HCT116 (cell line): Measurements from ENCODE around the gene TMC1. TPM values are rescaled to one million over a fixed set of nuclear protein-coding genes. Genes with fewer than 3 reads are reported as not detected.

ENCODE experiments used
- ATAC-seq: fragments of 200-7000 bp; cut with Tn5 transposase; 2 replicates; pipeline ENCODE4 v1.9.1; 2020; ENCODE audit warnings: mild to moderate bottlenecking, moderate library complexity
- BruUV-seq: library from RNA; stranded (reverse); fragments of 400-500 nt; replicated peaks from 2 replicates; lab custom pipeline; 2021; lab: Mats Ljungman, UMichigan
- CTCF ChIA-PET: fragments of 300-600 bp; sonication (Branson Sonifier 250); formaldehyde crosslinking; loops from one replicate; lab custom pipeline; 2021; ENCODE audit warnings: antibody characterized with exemption; lab: Charles Lee
- POLR2A ChIA-PET: fragments of 300-600, 350-600 bp; sonication (Branson Sonifier 250); formaldehyde crosslinking; loops from one replicate; lab custom pipeline; 2021; ENCODE audit warnings: antibody characterized with exemption; lab: Charles Lee
- RAD21 ChIA-PET, 2 experiments: fragments of 300-600 bp; sonication (Branson Sonifier 250); formaldehyde crosslinking; loops; one replicate each; lab custom pipeline; 2023; ENCODE audit warnings: low total read pairs in 2 of 2; ENCODE audit not compliant: uncharacterized antibody in 2 of 2, unreplicated experiment in 2 of 2, low non-redundant PET in 1 of 2; lab: Charles Lee
- DNase-seq: peaks from one replicate; pipeline ENCODE4 v3.0.0-alpha.2; 2010; ENCODE audit warnings: low read depth, low spot score
- H2AFZ ChIP-seq: fragments of 200-600 bp; shearing (Covaris generic), sonication (generic); 2 replicates; pipeline ENCODE4 v1.6.1; 2017; ENCODE audit warnings: low read depth, mixed run types, mixed read lengths, antibody characterized with exemption, low read length; ENCODE audit not compliant: poor library complexity, severe bottlenecking
- H3K27ac ChIP-seq: 2 replicates; pipeline ENCODE4 v1.5.1; 2012; ENCODE audit warnings: low read depth, low read length
- H3K27me3 ChIP-seq: fragments of 200-600 bp; sonication (generic); 2 replicates; pipeline ENCODE4 v1.6.1; 2016; ENCODE audit warnings: mixed run types, low read length, mixed read lengths; ENCODE audit not compliant: insufficient read depth
- H3K36me3 ChIP-seq, 2 experiments: fragments of 200-500 bp in 1 of 2; fragments of 200-600 bp in 1 of 2; sonication (Bioruptor generic) in 1 of 2; sonication (generic) in 1 of 2; 2 replicates each; pipeline versions ENCODE4 v1.5.1 to v1.6.1; 2014 to 2016; ENCODE audit warnings: low read length in 2 of 2, inconsistent platforms in 1 of 2, mixed read lengths in 1 of 2, mixed run types in 1 of 2; ENCODE audit not compliant: insufficient read depth in 2 of 2, control insufficient read depth in 1 of 2
- H3K4me1 ChIP-seq, 2 experiments: fragments of 200-600 bp in 1 of 2; sonication (generic) in 1 of 2; 2 replicates each; pipeline versions ENCODE4 v1.5.1 to v1.6.1; 2012 to 2017; ENCODE audit warnings: low read length in 2 of 2, inconsistent platforms in 1 of 2, mild to moderate bottlenecking in 1 of 2, mixed read lengths in 1 of 2, mixed run types in 1 of 2, moderate library complexity in 1 of 2; ENCODE audit not compliant: insufficient read depth in 2 of 2, control insufficient read depth in 1 of 2
- H3K4me2 ChIP-seq: fragments of 200-600 bp; sonication (generic); 2 replicates; pipeline ENCODE4 v1.6.1; 2017; ENCODE audit warnings: mixed run types, low read length, mixed read lengths
- H3K4me3 ChIP-seq, 2 experiments: fragments of 200-600 bp in 1 of 2; sonication (generic) in 1 of 2; replicated peaks in 1 of 2; 2 replicates each; pipeline ENCODE4 v1.5.1; 2011 to 2016; ENCODE audit warnings: low read length in 2 of 2, control low read depth in 1 of 2, low read depth in 1 of 2, mild to moderate bottlenecking in 1 of 2, mixed read lengths in 1 of 2, mixed run types in 1 of 2
- H3K79me2 ChIP-seq: fragments of 200-600 bp; sonication (generic); 2 replicates; pipeline ENCODE4 v1.6.1; 2017; ENCODE audit warnings: mild to moderate bottlenecking, mixed run types, low read length, moderate library complexity, mixed read lengths; ENCODE audit not compliant: insufficient read depth
- H3K9ac ChIP-seq: fragments of 200-600 bp; sonication (generic); 2 replicates; pipeline ENCODE4 v1.6.1; 2016; ENCODE audit warnings: low read length, mixed read lengths
- H3K9me2 ChIP-seq: fragments of 200-600 bp; sonication (generic), shearing (Covaris generic); 2 replicates; pipeline ENCODE4 v1.6.1; 2017; ENCODE audit warnings: mixed run types, mild to moderate bottlenecking, moderate library complexity; ENCODE audit not compliant: insufficient read depth
- H3K9me3 ChIP-seq, 2 experiments: fragments of 200-500 bp in 1 of 2; fragments of 200-600 bp in 1 of 2; sonication (Bioruptor generic) in 1 of 2; sonication (generic) in 1 of 2; 2 replicates each; pipeline ENCODE4 v1.6.1; 2014 to 2017; ENCODE audit warnings: low read length in 2 of 2, mixed read lengths in 2 of 2, inconsistent platforms in 1 of 2, low read depth in 1 of 2, mild to moderate bottlenecking in 1 of 2, mixed run types in 1 of 2, moderate library complexity in 1 of 2; ENCODE audit not compliant: control insufficient read depth in 1 of 2, insufficient read depth in 1 of 2
- H4K20me1 ChIP-seq: fragments of 200-600 bp; sonication (generic), shearing (Covaris generic); 2 replicates; pipeline ENCODE4 v1.6.1; 2017; ENCODE audit warnings: mixed run types, mild to moderate bottlenecking, moderate library complexity; ENCODE audit not compliant: insufficient read depth
- CEBPB ChIP-seq: IDR thresholded peaks from 2 replicates; pipeline ENCODE4 v1.6.1; 2012; ENCODE audit warnings: low read depth
- CTCF ChIP-seq, 3 experiments: fragments of 200-600 bp in 1 of 3; sonication (generic) in 1 of 3; IDR thresholded peaks in 2 of 3; conservative IDR thresholded peaks in 1 of 3; 2 replicates each; pipeline ENCODE4 v1.5.1; 2012 to 2017; ENCODE audit warnings: low read depth in 2 of 3, low read length in 2 of 3, antibody characterized with exemption in 1 of 3, borderline replicate concordance in 1 of 3, control low read depth in 1 of 3, mild to moderate bottlenecking in 1 of 3, mixed read lengths in 1 of 3, mixed run types in 1 of 3, moderate library complexity in 1 of 3; ENCODE audit not compliant: insufficient read depth in 1 of 3
- EGR1 ChIP-seq: IDR thresholded peaks from 2 replicates; pipeline ENCODE4 v1.6.1; 2012; ENCODE audit warnings: low read depth
- EZH2 ChIP-seq: fragments of 200-600 bp; sonication (generic); IDR thresholded peaks from 2 replicates; pipeline ENCODE4 v1.6.1; 2017; ENCODE audit warnings: antibody characterized with exemption, mixed run types
- EZH2phosphoT487 ChIP-seq: fragments of 200-600 bp; IDR thresholded peaks from 2 replicates; pipeline ENCODE4 v1.6.1; 2018; ENCODE audit warnings: antibody characterized with exemption, borderline replicate concordance
- FOSL1 ChIP-seq: IDR thresholded peaks from 2 replicates; pipeline ENCODE4 v1.6.1; 2012; ENCODE audit warnings: low read depth
- JUND ChIP-seq: IDR thresholded peaks from 2 replicates; pipeline ENCODE4 v1.6.1; 2012
- POLR2AphosphoS5 ChIP-seq: IDR thresholded peaks from 2 replicates; pipeline ENCODE4 v1.6.1; 2011; ENCODE audit warnings: mild to moderate bottlenecking, low read depth, low read length, moderate library complexity
- REST ChIP-seq: IDR thresholded peaks from 2 replicates; pipeline ENCODE4 v1.6.1; 2012; ENCODE audit warnings: low read depth
- SIN3A ChIP-seq: IDR thresholded peaks from 2 replicates; pipeline ENCODE4 v1.6.1; 2012; ENCODE audit warnings: low read depth
- SP1 ChIP-seq: IDR thresholded peaks from 2 replicates; pipeline ENCODE4 v1.6.1; 2012; ENCODE audit warnings: low read depth
- SRF ChIP-seq: IDR thresholded peaks from 2 replicates; pipeline ENCODE4 v1.6.1; 2012; ENCODE audit warnings: low read depth
- ZNF274 ChIP-seq: fragments of 200-500 bp; sonication (Bioruptor generic); IDR thresholded peaks from 2 replicates; pipeline ENCODE4 v1.6.1; 2014; ENCODE audit warnings: mild to moderate bottlenecking, low read depth, low read length, inconsistent platforms
- intact Hi-C: fragments of 100-400 bp; cut with micrococcal nuclease; formaldehyde crosslinking; loops from 2 replicates; pipeline ENCODE4 v1.10.0; 2022
- total RNA-seq: library from RNA; stranded (reverse); gene quantifications from one replicate; pipeline ENCODE4 v1.2.1, GENCODE V29; 2021; ENCODE audit not compliant: unreplicated experiment
- TF ChIP-seq, protein P1 (sequence below): IDR thresholded peaks from 2 replicates; pipeline ENCODE4 v1.6.1; 2012

Gene TMC1
- total RNA-seq, 1 experiment from 2014 or later, result 0.57 TPM

- H3K79me2 ChIP-seq, result no peaks in the 10 kb centered on the region
- ChIA-PET POLR2A (no interaction called here), CTCF (interaction anchor here (0.8 kb wide), 1 partner anchor 556 kb away, joined by 3 read pairs; no protein-coding TSS in a partner anchor), RAD21 (no interaction called here)
- no peaks in the 10 kb centered on the region for H3K36me3 ChIP-seq
- H2AFZ ChIP-seq, result peak overlapping the region; percentile 62
- H3K4me2 ChIP-seq, result peak overlapping the region; percentile 28
- no peak overlapping the region for H3K27ac ChIP-seq
- DNase-seq (no peak), ATAC-seq (peak; percentile 34; the same call in 1 of the 2 replicates)
- peaks cover 5 to 10% of the 10 kb centered on the region in 2 experiments for H3K4me1 ChIP-seq
- no peak overlapping the region for H3K9ac ChIP-seq
- no peaks in the 10 kb centered on the region for H4K20me1 ChIP-seq
- no peaks in the 10 kb centered on the region for H3K9me3 ChIP-seq
- TF ChIP-seq SP1 (peak; percentile 43), EZH2phosphoT487 (no peak), JUND (peak; percentile 57), SRF (no peak), SIN3A (no peak), FOSL1 (peak; percentile 44; the same call in 1 of the 2 replicates), POLR2AphosphoS5 (no peak)
- BruUV-seq, result no TSS peak
- intact Hi-C loops, result loop anchor here (10.0 kb wide), 1 partner anchor 623 kb away; no protein-coding TSS in a partner anchor
- H3K9me2 ChIP-seq, result no peaks in the 10 kb centered on the region
- H3K27me3 ChIP-seq, result no peaks in the 10 kb centered on the region
- H3K4me3 ChIP-seq, result no peak overlapping the region
Observed at GRCh38 chr9:72827950-72828731, 306.7 kb downstream of the TMC1 start.

DNA sequence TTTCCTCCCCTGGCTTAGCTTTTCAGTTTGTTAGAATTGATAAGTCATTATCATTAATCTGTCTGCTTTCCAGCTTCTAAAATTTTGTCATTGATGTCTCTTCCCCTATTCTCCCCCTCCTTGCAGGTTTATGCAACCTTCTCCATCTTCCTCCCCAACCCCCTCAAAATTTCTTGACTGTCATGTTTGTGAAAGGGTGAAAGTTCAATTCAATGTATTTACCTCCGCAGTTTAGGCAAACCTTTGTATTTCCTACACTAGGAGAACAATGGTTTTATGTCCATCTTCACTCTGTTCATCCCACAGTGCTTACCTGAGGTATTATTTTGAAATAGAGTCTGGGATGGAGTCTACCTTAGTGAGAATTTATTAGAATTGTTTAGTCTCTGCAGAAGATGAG is 313.6 kb downstream of the TMC1 start:
- Histone ChIP-seq H3K9ac (no peak overlapping the region), H3K79me2 (no peaks in the 10 kb centered on the region), H3K4me1 (no peaks in the 10 kb centered on the region), H3K36me3 (no peaks in the 10 kb centered on the region), H3K27me3 (no peaks in the 10 kb centered on the region), H3K27ac (no peak overlapping the region), H3K9me3 (no peaks in the 10 kb centered on the region), H2AFZ (no peak overlapping the region), H3K9me2 (no peaks in the 10 kb centered on the region), H4K20me1 (no peaks in the 10 kb centered on the region), H3K4me2 (no peak overlapping the region), H3K4me3 (no peak overlapping the region)
- ChIA-PET CTCF (interaction anchor here (1.1 kb wide), 1 partner anchor 810 kb away, joined by 3 read pairs; no protein-coding TSS in a partner anchor), POLR2A (no interaction called here), RAD21 (interaction anchor here in 1 of 2 experiments (1.1 kb wide), 1 partner anchor 13 kb away, joined by 5 read pairs; no protein-coding TSS in a partner anchor)
- intact Hi-C loops, result loop anchor here (2.0 kb wide), 1 partner anchor 20 kb away; no protein-coding TSS in a partner anchor
- no TSS peak for BruUV-seq
- ATAC-seq (no peak), DNase-seq (no peak)
- TF ChIP-seq EZH2phosphoT487 (no peak), SIN3A (no peak), ZNF274 (no peak), CTCF (IDR thresholded peaks at IDR 0.05 in 2 of 3, conservative IDR thresholded peaks at IDR 0.05 in 1 of 3; ENCODE audit: borderline replicate concordance in 1 of 3, insufficient read depth in 1 of 3, low read depth in 2 of 3, low read length in 2 of 3) (no peak), SP1 (no peak), EZH2 (no peak), POLR2AphosphoS5 (no peak), JUND (no peak), REST (no peak), EGR1 (no peak), CEBPB (no peak)
- TF ChIP-seq, protein P1, sequence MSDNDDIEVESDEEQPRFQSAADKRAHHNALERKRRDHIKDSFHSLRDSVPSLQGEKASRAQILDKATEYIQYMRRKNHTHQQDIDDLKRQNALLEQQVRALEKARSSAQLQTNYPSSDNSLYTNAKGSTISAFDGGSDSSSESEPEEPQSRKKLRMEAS, result no peak
